OCI-LY7 (cell line): ENCODE measurements around the gene PIP4P1. TPM values are rescaled to one million over a fixed set of nuclear protein-coding genes. Genes with fewer than 3 reads are reported as not detected.

Experiments used
- BruUV-seq: library from RNA; stranded (reverse); fragments of 400-500 nt; replicated peaks from 2 replicates; lab custom pipeline; 2021; lab: Mats Ljungman, UMichigan
- CTCF ChIA-PET: fragments of 300-600 bp; sonication (Branson Sonifier 250); formaldehyde crosslinking; loops from one replicate; lab custom pipeline; 2022; ENCODE audit warnings: antibody characterized with exemption; ENCODE audit not compliant: unreplicated experiment; lab: Charles Lee
- POLR2A ChIA-PET: fragments of 300-600 bp; sonication (Branson Sonifier 250); formaldehyde crosslinking; loops from one replicate; lab custom pipeline; 2022; ENCODE audit warnings: antibody characterized with exemption; lab: Charles Lee
- DNase-seq: peaks from one replicate; pipeline ENCODE4 v3.0.0-alpha.2; 2015; ENCODE audit warnings: low spot score
- H2AFZ ChIP-seq: fragments of 200-600 bp; sonication (generic), shearing (Covaris generic); 2 replicates; pipeline ENCODE4 v1.6.1; 2014; ENCODE audit warnings: mild to moderate bottlenecking, antibody characterized with exemption, low read length, moderate library complexity
- H3K27ac ChIP-seq: fragments of 200-600 bp; sonication (generic); 2 replicates; pipeline ENCODE4 v1.5.1; 2014; ENCODE audit warnings: mixed run types, low read depth, mild to moderate bottlenecking, moderate library complexity, low read length, inconsistent platforms; ENCODE audit not compliant: poor library complexity, severe bottlenecking
- H3K36me3 ChIP-seq: fragments of 200-600 bp; sonication (generic); 2 replicates; pipeline ENCODE4 v1.6.1; 2014; ENCODE audit warnings: mild to moderate bottlenecking, antibody characterized with exemption, low read length, moderate library complexity, mixed read lengths; ENCODE audit not compliant: insufficient read depth
- H3K4me1 ChIP-seq: fragments of 200-600 bp; sonication (generic); 2 replicates; pipeline ENCODE4 v1.5.1; 2014; ENCODE audit warnings: mild to moderate bottlenecking, low read length; ENCODE audit not compliant: insufficient read depth, poor library complexity, severe bottlenecking
- H3K4me2 ChIP-seq: fragments of 200-600 bp; sonication (generic); 2 replicates; pipeline ENCODE4 v1.6.1; 2014; ENCODE audit warnings: mild to moderate bottlenecking, low read length
- H3K4me3 ChIP-seq: fragments of 200-600 bp; sonication (generic); 2 replicates; pipeline ENCODE4 v1.5.1; 2014; ENCODE audit warnings: mild to moderate bottlenecking, low read depth, low read length; ENCODE audit not compliant: poor library complexity, severe bottlenecking
- H3K79me2 ChIP-seq: fragments of 200-600 bp; sonication (generic); 2 replicates; pipeline ENCODE4 v1.6.1; 2016; ENCODE audit warnings: low read depth, mild to moderate bottlenecking, low read length, moderate library complexity, mixed read lengths; ENCODE audit not compliant: insufficient read depth
- H3K9me2 ChIP-seq: fragments of 200-600 bp; sonication (generic); 2 replicates; pipeline ENCODE4 v1.6.1; 2016; ENCODE audit warnings: mild to moderate bottlenecking, low read length, mixed read lengths; ENCODE audit not compliant: insufficient read depth
- H3K9me3 ChIP-seq: fragments of 200-600 bp; sonication (generic); 2 replicates; pipeline ENCODE4 v1.6.1; 2014; ENCODE audit warnings: mild to moderate bottlenecking, mixed run types, low read length, mixed read lengths
- H4K20me1 ChIP-seq: fragments of 200-600 bp; sonication (generic); 2 replicates; pipeline ENCODE4 v1.6.1; 2014; ENCODE audit warnings: mild to moderate bottlenecking, antibody characterized with exemption, low read length, moderate library complexity, mixed read lengths; ENCODE audit not compliant: insufficient read depth
- CTCF ChIP-seq: fragments of 200-600 bp; sonication (generic); conservative IDR thresholded peaks from 2 replicates; pipeline ENCODE4 v1.5.1; 2014; ENCODE audit warnings: mild to moderate bottlenecking, antibody characterized with exemption, low read length, moderate library complexity, mixed read lengths
- EZH2phosphoT487 ChIP-seq: fragments of 200-600 bp; sonication (generic); IDR thresholded peaks from 2 replicates; pipeline ENCODE4 v1.6.1; 2018; ENCODE audit warnings: low read depth, borderline replicate concordance, mild to moderate bottlenecking, mixed run types, antibody characterized with exemption, low read length, moderate library complexity, mixed read lengths
- intact Hi-C: fragments of 100-400 bp; cut with micrococcal nuclease; formaldehyde crosslinking; loops from one replicate; pipeline ENCODE4 v1.10.0; 2022; ENCODE audit not compliant: unreplicated experiment
- total RNA-seq, 2 experiments: library from RNA; depleted of rRNA in 1 of 2; stranded (reverse); fragments of >200 nt in 1 of 2; shearing (Covaris generic) in 1 of 2; gene quantifications; 2 replicates each; pipeline ENCODE4 v1.2.3, GENCODE V29; 2014 to 2022

PIP4P1 gene
- total RNA-seq, 2 experiments from 2014 or later = 26.9 to 44.7 TPM

DNA sequence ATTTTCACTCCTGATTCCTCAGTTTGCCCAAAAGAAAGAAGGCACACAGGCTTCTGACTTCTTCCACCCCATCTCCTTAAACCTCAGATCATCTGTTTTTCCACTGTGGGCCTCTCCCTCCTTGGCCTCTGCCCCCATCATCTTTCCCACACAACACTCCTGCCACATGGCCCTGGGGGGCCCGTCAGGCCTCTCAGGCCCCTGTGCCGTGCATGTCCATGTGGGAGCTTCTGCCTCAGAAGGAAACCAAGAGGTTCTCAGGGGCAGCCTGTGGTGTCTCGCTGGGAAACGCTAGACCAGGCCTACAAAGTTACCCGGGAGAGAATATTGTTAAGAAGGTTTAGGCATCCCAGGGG, 33.2 kb downstream of the PIP4P1 start:
- intact Hi-C loops = no loop called here
- Histone ChIP-seq H3K9me3 (no peaks in the 10 kb centered on the region), H2AFZ (peak overlapping the region; percentile 59; the same call in 1 of the 2 replicates), H3K4me3 (peak overlapping the region; percentile 54), H3K36me3 (no peaks in the 10 kb centered on the region), H3K9me2 (no peaks in the 10 kb centered on the region), H3K4me2 (peak overlapping the region; percentile 89), H3K79me2 (no peaks in the 10 kb centered on the region), H3K4me1 (peaks cover 57% of the 10 kb centered on the region), H3K27ac (peak overlapping the region; percentile 94), H4K20me1 (no peaks in the 10 kb centered on the region)
- ChIA-PET CTCF (interaction anchor here (0.9 kb wide), 1 partner anchor 27 kb away, joined by 3 read pairs; the partner anchor contains the start of gene APEX1), POLR2A (interaction anchor here (0.6 to 3.4 kb wide), 5 partner anchors 9 to 34 kb away, joined by 3 to 14 read pairs (median 4); partner anchors contain the start of genes APEX1, OSGEP and PIP4P1)
- TF ChIP-seq CTCF (no peak), EZH2phosphoT487 (no peak)
- no peak for DNase-seq
- BruUV-seq = TSS peak; percentile 83

DNA sequence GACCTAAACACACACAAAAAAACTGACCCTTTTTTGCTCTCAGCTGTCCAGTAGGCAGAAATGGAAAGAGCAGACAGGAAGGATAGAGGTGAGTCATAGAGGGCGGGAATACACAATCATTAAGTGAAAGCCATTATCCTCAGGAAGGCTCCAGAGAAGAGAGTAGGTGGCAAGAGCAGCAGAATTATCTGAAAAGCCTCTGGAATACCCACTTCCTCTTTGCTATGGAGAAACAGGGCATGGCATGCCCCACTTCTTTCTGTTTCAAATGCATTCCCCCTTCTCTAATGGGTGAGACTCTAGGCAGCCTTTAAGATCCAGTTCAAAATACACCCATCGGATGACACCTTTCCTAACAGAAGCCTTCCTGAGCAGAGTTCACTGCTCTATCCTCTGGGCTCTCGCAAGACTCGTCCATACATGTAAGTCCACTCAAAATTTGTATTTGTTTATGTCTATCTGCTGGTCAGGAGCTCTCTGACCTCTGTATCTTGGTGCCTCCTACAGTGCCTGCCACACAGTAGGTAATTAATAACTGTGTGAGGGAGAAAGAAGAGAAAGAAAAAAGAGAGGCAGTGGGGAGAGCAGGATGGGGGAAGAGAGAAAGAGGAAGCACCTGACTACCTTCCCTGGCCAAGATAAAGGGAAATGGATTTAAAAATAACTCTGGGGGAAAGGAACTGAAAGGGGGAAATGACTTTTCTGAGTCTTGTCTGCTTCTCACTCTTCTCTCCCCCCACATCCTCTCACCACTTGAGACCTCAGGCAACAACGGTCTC, 33.8 kb downstream of the PIP4P1 start:
- TF ChIP-seq CTCF = no peak
- TF ChIP-seq EZH2phosphoT487 = no peak

More for the DNA sequence above, 33.8 kb downstream of the PIP4P1 start:
- Histone ChIP-seq H3K9me3 (no peaks in the 10 kb centered on the region), H3K4me2 (peak overlapping the region; percentile 89), H3K4me1 (peaks cover 55% of the 10 kb centered on the region), H3K79me2 (no peaks in the 10 kb centered on the region), H4K20me1 (no peaks in the 10 kb centered on the region), H3K27ac (peak overlapping the region; percentile 94), H3K4me3 (peak overlapping the region; percentile 54), H3K36me3 (no peaks in the 10 kb centered on the region), H3K9me2 (no peaks in the 10 kb centered on the region), H2AFZ (peak overlapping the region; percentile 59; the same call in 1 of the 2 replicates)
- no TSS peak for BruUV-seq
- ChIA-PET CTCF (interaction anchor here (0.9 kb wide), 1 partner anchor 28 kb away, joined by 3 read pairs; the partner anchor contains the start of gene APEX1), POLR2A (interaction anchor here (0.7 to 3.4 kb wide), 5 partner anchors 14 to 76 kb away, joined by 3 to 14 read pairs (median 4); partner anchors contain the start of genes APEX1, OSGEP and PIP4P1)
- intact Hi-C loops = no loop called here
- peak; percentile 82 for DNase-seq
